A549 (cell line): ENCODE results near the gene FAM78B. TPM values are rescaled to one million over a fixed set of nuclear protein-coding genes. Genes with fewer than 3 reads are reported as not detected.

Source experiments
- ATAC-seq, 2 experiments: fragments of 200-7000 bp in 1 of 2; fragments of >200 bp in 1 of 2; cut with Nextera tagmentation in 1 of 2; cut with Tn5 transposase in 1 of 2; 3 replicates each; pipeline versions ENCODE4 v1.8.0 to v1.9.1; 2018 to 2020; ENCODE audit warnings: mild to moderate bottlenecking in 1 of 2, moderate library complexity in 1 of 2
- CTCF ChIA-PET: fragments of 300-600 bp; sonication (Branson Sonifier 250); formaldehyde crosslinking; extraction: SDS; loops from one replicate; lab custom pipeline; 2021; ENCODE audit warnings: antibody characterized with exemption, inconsistent platforms; lab: Yijun Ruan, JAX
- POLR2A ChIA-PET: fragments of 350-600 bp; formaldehyde crosslinking; extraction: SDS; loops from one replicate; lab custom pipeline; 2021; ENCODE audit warnings: antibody characterized with exemption, inconsistent platforms; lab: Yijun Ruan, JAX
- DNase-seq, 2 experiments: peaks; one replicate each; pipeline versions ENCODE4 v3.0.0 to v3.0.0-alpha.2; 2011 to 2016; ENCODE audit warnings: low read depth in 1 of 2, low spot score in 1 of 2
- FAIRE-seq: peaks from 2 replicates; lab custom pipeline; 2011; peaks lifted over from hg19 to GRCh38; lab: Jason Lieb, UNC
- H3K27ac ChIP-seq, 2 experiments: fragments of >200 bp; sonication (Bioruptor Twin); formaldehyde crosslinking; 3 replicates each; pipeline ENCODE4 v1.5.1; 2016 to 2017
- H3K4me1 ChIP-seq: fragments of >200 bp; sonication (Bioruptor Twin); formaldehyde crosslinking; 3 replicates; pipeline ENCODE4 v1.6.1; 2016
- H3K4me2 ChIP-seq: fragments of >200 bp; sonication (Bioruptor Twin); formaldehyde crosslinking; 3 replicates; pipeline ENCODE4 v1.6.1; 2016
- H3K4me3 ChIP-seq: fragments of >200 bp; sonication (Bioruptor Twin); formaldehyde crosslinking; 3 replicates; pipeline ENCODE4 v1.5.1; 2016
- H3K9me3 ChIP-seq: fragments of >200 bp; sonication (Bioruptor Twin); formaldehyde crosslinking; 3 replicates; pipeline ENCODE4 v1.6.1; 2016
- BCL3 ChIP-seq: fragments of >200 bp; sonication (Bioruptor Twin); formaldehyde crosslinking; IDR thresholded peaks from 3 replicates; pipeline ENCODE4 v1.6.1; 2016
- CBX8 ChIP-seq: fragments of 200-600 bp; sonication (generic); IDR thresholded peaks from 2 replicates; pipeline ENCODE4 v1.6.1; 2016
- EHF ChIP-seq: fragments of 250-450 bp; sonication (Bioruptor Pico); IDR thresholded peaks from 2 replicates; pipeline ENCODE4 v1.5.0; 2020; ENCODE audit warnings: mild to moderate bottlenecking
- ESRRA ChIP-seq: fragments of 150-350 bp; IDR thresholded peaks from 2 replicates; pipeline ENCODE4 v1.6.1; 2014; ENCODE audit warnings: mild to moderate bottlenecking, low read length, borderline replicate concordance
- HMGXB4 ChIP-seq: fragments of 250-450 bp; sonication (Bioruptor Pico); IDR thresholded peaks from 2 replicates; pipeline ENCODE4 v1.5.0; 2021; ENCODE audit warnings: mild to moderate bottlenecking, moderate library complexity, borderline replicate concordance
- HOXB5 ChIP-seq: fragments of 250-450 bp; sonication (Bioruptor Pico); IDR thresholded peaks from 2 replicates; pipeline ENCODE4 v1.5.0; 2020; ENCODE audit warnings: mild to moderate bottlenecking, moderate library complexity
- JUNB ChIP-seq: fragments of >200 bp; sonication (Bioruptor Twin); formaldehyde crosslinking; IDR thresholded peaks from 2 replicates; pipeline ENCODE4 v1.6.1; 2016
- MAX ChIP-seq: IDR thresholded peaks from 2 replicates; pipeline ENCODE4 v1.6.1; 2012
- NFE2L2 ChIP-seq: fragments of 150-350 bp; conservative IDR thresholded peaks from 2 replicates; pipeline ENCODE4 v1.6.1; 2014; ENCODE audit warnings: low read length
- NR3C1 ChIP-seq: fragments of >200 bp; sonication (Bioruptor Twin); formaldehyde crosslinking; IDR thresholded peaks from 3 replicates; pipeline ENCODE4 v1.6.1; 2017
- PBX3 ChIP-seq: IDR thresholded peaks from 2 replicates; pipeline ENCODE4 v1.6.1; 2012
- POLR2A ChIP-seq: IDR thresholded peaks from 2 replicates; pipeline ENCODE4 v1.6.1; 2012; ENCODE audit warnings: mild to moderate bottlenecking, low read length
- POLR2AphosphoS2 ChIP-seq: conservative IDR thresholded peaks from 2 replicates; pipeline ENCODE4 v1.6.1; 2012; ENCODE audit warnings: low read length, improper control_type of control experiment, inconsistent platforms
- RAD21 ChIP-seq, 2 experiments: fragments of >200 bp in 1 of 2; sonication (Bioruptor Twin) in 1 of 2; formaldehyde crosslinking in 1 of 2; IDR thresholded peaks in 1 of 2; conservative IDR thresholded peaks in 1 of 2; 2 replicates in 1 of 2; 3 replicates in 1 of 2; pipeline ENCODE4 v1.6.1; 2012 to 2018; ENCODE audit warnings: inconsistent platforms in 1 of 2
- RARB ChIP-seq: fragments of 250-450 bp; sonication (Bioruptor Pico); IDR thresholded peaks from 2 replicates; pipeline ENCODE4 v1.8.0; 2021; ENCODE audit warnings: mild to moderate bottlenecking, moderate library complexity
- RCOR1 ChIP-seq: fragments of 150-350 bp; IDR thresholded peaks from 2 replicates; pipeline ENCODE4 v1.6.1; 2014; ENCODE audit warnings: antibody characterized with exemption, low read length, low read depth
- SMC3 ChIP-seq: fragments of >200 bp; sonication (Bioruptor Twin); formaldehyde crosslinking; IDR thresholded peaks from 3 replicates; pipeline ENCODE4 v1.6.1; 2018; ENCODE audit warnings: inconsistent platforms
- SREBF2 ChIP-seq: fragments of 450-650 bp; IDR thresholded peaks from 2 replicates; pipeline ENCODE4 v1.6.1; 2014; ENCODE audit warnings: mild to moderate bottlenecking, moderate library complexity
- TP53 ChIP-seq: fragments of 250-450 bp; sonication (Bioruptor Pico); IDR thresholded peaks from 2 replicates; pipeline ENCODE4 v1.5.0; 2021; ENCODE audit warnings: mild to moderate bottlenecking, moderate library complexity
- USF2 ChIP-seq: fragments of 450-650 bp; IDR thresholded peaks from 2 replicates; pipeline ENCODE4 v1.6.1; 2014; ENCODE audit warnings: antibody characterized with exemption
- ZSCAN20 ChIP-seq: fragments of 250-450 bp; sonication (Bioruptor Pico); IDR thresholded peaks from 2 replicates; pipeline ENCODE4 v1.8.0; 2022; ENCODE audit warnings: mild to moderate bottlenecking, moderate library complexity
- WGBS: methylation state at CpG from one replicate; pipeline ENCODE4 v1.1.6; 2017; ENCODE audit errors: missing lambda C conversion rate; 5-methylcytosine and 5-hydroxymethylcytosine counted together
- polyA plus RNA-seq, 4 experiments: library from polyadenylated mRNA; depleted of rRNA in 3 of 4; stranded (reverse); fragments of >200 nt; fragmentation: RNase III in 1 of 4; extraction: RNeasy Plus Mini Kit Qiagen cat#74134 plus additional on column Dnase treatment in 1 of 4; gene quantifications; 2 replicates in 3 of 4; 3 replicates in 1 of 4; pipeline ENCODE4 v1.2.3, GENCODE V29; 2011 to 2017
- TF ChIP-seq, protein P1 (sequence below): fragments of 250-450 bp; sonication (Bioruptor Pico); IDR thresholded peaks from 2 replicates; pipeline ENCODE4 v1.5.0; 2020; ENCODE audit warnings: low read depth, mild to moderate bottlenecking, moderate library complexity
- TF ChIP-seq, protein P2 (sequence below): IDR thresholded peaks from 2 replicates; pipeline ENCODE4 v1.6.1; 2012; ENCODE audit warnings: low read depth, borderline replicate concordance
- TF ChIP-seq, protein P3 (sequence below): fragments of 200-600 bp; sonication (generic); IDR thresholded peaks from 2 replicates; pipeline ENCODE4 v1.6.1; 2016; ENCODE audit warnings: antibody characterized with exemption, mild to moderate bottlenecking, moderate library complexity

Gene FAM78B
- polyA plus RNA-seq, 2 of the 4 experiments (the other 2 are of a cell fraction), result 0.13 to 0.34 TPM

GRCh38 chr1:166063701-166064100 lies 103.1 kb downstream of the FAM78B start (continued):
- TF ChIP-seq, protein P1, sequence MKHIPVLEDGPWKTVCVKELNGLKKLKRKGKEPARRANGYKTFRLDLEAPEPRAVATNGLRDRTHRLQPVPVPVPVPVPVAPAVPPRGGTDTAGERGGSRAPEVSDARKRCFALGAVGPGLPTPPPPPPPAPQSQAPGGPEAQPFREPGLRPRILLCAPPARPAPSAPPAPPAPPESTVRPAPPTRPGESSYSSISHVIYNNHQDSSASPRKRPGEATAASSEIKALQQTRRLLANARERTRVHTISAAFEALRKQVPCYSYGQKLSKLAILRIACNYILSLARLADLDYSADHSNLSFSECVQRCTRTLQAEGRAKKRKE (CRISPR knock-in tag), result no peak
- TF ChIP-seq, protein P2, sequence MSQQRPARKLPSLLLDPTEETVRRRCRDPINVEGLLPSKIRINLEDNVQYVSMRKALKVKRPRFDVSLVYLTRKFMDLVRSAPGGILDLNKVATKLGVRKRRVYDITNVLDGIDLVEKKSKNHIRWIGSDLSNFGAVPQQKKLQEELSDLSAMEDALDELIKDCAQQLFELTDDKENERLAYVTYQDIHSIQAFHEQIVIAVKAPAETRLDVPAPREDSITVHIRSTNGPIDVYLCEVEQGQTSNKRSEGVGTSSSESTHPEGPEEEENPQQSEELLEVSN, result no peak
- no peak for TF ChIP-seq CBX8
- TF ChIP-seq RAD21 (conservative IDR thresholded peaks at IDR 0.05 in 1 of 2, IDR thresholded peaks at IDR 0.05 in 1 of 2), result no peak
- no peak for TF ChIP-seq PBX3
- TF ChIP-seq POLR2AphosphoS2, result no peak
- no peak for TF ChIP-seq NFE2L2
- TF ChIP-seq USF2, result no peak

DNA sequence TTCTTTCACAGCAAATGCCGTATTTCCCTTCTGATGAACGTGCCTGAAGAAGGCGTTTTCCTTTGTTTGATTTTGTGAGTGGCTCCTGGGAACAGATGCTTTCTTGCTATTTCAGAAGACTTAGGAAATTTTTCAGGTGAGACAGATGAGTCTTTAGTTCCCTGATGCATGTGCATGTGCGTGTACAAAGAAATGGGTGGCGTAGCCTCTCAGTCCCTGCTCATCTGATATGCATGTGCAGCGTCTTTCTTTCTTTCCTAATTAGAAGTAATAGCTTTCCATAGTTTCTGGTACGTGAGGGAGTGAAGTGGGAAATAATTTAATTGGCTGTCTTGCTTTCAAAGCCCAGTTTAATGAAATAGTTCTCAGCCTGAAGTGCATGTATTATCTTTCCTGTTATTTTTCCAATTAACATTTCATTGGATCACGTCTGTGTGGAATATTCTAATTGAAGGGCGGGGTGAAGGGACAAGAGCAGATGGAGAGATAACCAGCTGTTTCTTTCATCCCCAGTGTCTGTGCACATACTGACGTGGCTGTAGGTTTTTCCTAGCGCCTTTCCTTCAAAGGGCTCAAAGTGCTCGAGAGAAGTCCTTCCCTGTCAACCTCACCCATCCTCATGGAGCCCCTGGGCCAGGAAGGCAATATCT lies 104.3 kb downstream of the FAM78B start:
- TF ChIP-seq SREBF2 (no peak), TP53 (CRISPR knock-in tag) (no peak), ZSCAN20 (CRISPR knock-in tag) (no peak), BCL3 (no peak), ESRRA (no peak), HMGXB4 (CRISPR knock-in tag) (no peak), NR3C1 (no peak), POLR2A (no peak)
- POLR2A ChIA-PET, result no interaction called here
- Histone ChIP-seq H3K9me3 (no peaks in the 10 kb centered on the region), H3K4me1 (no peaks in the 10 kb centered on the region), H3K27ac (no peak overlapping the region), H3K4me2 (no peak overlapping the region), H3K4me3 (no peak overlapping the region)
- no peak for DNase-seq
- no peak for ATAC-seq
- CTCF ChIA-PET, result interaction anchor here (1.2 kb wide), 1 partner anchor 10 kb away, joined by 3 read pairs; no protein-coding TSS in a partner anchor
- no peak for FAIRE-seq
- WGBS, result 4% methylated on average over 12 of the region's 12 CpGs

GRCh38 chr1:166057650-166058049 lies 109.2 kb downstream of the FAM78B start:
- no peak overlapping the region for H3K4me3 ChIP-seq
- CTCF ChIA-PET, result no interaction called here
- no peak overlapping the region for H3K27ac ChIP-seq
- no peak overlapping the region for H3K4me2 ChIP-seq
- no peaks in the 10 kb centered on the region for H3K9me3 ChIP-seq
- POLR2A ChIA-PET, result no interaction called here
- WGBS, result 1% methylated on average over 5 of the region's 5 CpGs
- no peaks in the 10 kb centered on the region for H3K4me1 ChIP-seq
- no peak for ATAC-seq
- DNase-seq, result no peak
- no peak for FAIRE-seq
- no peak for TF ChIP-seq SMC3
- no peak for TF ChIP-seq ESRRA
- no peak for TF ChIP-seq NR3C1
- no peak for TF ChIP-seq RCOR1
- no peak for TF ChIP-seq HOXB5 (CRISPR knock-in tag)
- no peak for TF ChIP-seq POLR2A
- no peak for TF ChIP-seq EHF (CRISPR knock-in tag)
- no peak for TF ChIP-seq MAX
- TF ChIP-seq JUNB, result no peak
- TF ChIP-seq, protein P3, sequence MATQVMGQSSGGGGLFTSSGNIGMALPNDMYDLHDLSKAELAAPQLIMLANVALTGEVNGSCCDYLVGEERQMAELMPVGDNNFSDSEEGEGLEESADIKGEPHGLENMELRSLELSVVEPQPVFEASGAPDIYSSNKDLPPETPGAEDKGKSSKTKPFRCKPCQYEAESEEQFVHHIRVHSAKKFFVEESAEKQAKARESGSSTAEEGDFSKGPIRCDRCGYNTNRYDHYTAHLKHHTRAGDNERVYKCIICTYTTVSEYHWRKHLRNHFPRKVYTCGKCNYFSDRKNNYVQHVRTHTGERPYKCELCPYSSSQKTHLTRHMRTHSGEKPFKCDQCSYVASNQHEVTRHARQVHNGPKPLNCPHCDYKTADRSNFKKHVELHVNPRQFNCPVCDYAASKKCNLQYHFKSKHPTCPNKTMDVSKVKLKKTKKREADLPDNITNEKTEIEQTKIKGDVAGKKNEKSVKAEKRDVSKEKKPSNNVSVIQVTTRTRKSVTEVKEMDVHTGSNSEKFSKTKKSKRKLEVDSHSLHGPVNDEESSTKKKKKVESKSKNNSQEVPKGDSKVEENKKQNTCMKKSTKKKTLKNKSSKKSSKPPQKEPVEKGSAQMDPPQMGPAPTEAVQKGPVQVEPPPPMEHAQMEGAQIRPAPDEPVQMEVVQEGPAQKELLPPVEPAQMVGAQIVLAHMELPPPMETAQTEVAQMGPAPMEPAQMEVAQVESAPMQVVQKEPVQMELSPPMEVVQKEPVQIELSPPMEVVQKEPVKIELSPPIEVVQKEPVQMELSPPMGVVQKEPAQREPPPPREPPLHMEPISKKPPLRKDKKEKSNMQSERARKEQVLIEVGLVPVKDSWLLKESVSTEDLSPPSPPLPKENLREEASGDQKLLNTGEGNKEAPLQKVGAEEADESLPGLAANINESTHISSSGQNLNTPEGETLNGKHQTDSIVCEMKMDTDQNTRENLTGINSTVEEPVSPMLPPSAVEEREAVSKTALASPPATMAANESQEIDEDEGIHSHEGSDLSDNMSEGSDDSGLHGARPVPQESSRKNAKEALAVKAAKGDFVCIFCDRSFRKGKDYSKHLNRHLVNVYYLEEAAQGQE, result no peak
- no peak for TF ChIP-seq RARB (CRISPR knock-in tag)
- no peak for TF ChIP-seq BCL3
